Measurements from ENCODE around the gene TMEM231.
"Not testable (repeated sequence)": the region's sequence is repeated elsewhere in the genome, so short reads cannot be mapped to it uniquely, and the experiment has no call there.

TMEM231 gene

DNA sequence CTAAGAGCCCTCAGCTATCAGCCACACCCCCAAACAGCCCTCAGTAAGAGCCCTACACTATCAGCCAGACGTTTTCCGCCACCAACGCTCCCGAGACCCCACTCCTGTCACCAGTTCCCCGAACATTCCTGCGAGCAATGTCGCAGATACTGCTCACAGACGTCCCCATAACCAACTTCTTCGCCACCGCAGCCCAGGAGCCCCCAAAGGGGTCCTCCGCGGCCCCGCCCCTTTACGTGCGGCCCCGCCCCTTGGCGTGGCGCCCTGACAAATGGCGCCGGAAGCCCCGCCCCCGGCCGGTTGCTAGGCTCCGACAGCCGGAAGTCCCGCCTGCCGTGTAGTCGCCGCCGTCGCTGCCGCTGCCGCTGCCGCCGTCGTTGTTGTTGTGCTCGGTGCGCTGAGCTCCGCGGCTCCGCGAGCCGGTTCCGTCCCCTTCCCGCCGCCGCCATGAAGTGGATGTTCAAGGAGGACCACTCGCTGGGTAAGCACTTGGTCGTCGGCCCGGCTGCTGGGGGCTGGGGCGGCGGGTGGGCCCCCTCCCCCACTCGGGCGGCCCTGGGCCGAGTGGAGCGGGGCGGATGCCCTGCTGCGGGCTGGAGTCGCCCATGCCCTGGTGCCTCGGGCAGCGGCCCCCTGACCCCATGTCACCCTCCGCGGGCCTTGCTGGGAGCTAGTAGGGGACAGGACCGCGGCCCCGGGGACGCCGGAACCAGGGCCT lies 10.1 kb upstream of the TMEM231 start, which contains the start of gene GABARAPL2:
GABARAPL2 (plus strand) TSS at position 340 of the 718 bp plus-strand sequence; CDS start at position 448, 108 bp downstream.
- DNase-seq, result peak; percentile 45

DNA sequence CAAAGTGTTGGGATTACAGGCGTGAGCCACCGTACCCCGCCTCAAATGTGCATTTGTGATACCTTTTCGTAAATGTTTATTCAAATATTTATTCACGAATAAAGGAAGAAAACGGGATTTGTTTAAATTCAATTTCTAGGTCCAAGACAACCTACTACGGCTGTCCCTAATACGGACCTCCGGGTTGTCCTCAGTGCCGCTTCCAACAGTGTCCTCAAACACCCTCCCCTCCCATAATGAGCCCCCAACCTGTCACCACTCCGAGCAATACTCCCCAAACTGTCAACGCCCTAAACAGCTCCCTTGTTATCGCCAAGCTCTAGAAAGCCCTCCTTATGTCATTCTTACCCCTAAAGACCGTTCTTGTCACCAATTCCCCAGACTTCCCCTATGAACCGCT lies 9.6 kb upstream of the TMEM231 start:
- DNase-seq, result no peak

DNA sequence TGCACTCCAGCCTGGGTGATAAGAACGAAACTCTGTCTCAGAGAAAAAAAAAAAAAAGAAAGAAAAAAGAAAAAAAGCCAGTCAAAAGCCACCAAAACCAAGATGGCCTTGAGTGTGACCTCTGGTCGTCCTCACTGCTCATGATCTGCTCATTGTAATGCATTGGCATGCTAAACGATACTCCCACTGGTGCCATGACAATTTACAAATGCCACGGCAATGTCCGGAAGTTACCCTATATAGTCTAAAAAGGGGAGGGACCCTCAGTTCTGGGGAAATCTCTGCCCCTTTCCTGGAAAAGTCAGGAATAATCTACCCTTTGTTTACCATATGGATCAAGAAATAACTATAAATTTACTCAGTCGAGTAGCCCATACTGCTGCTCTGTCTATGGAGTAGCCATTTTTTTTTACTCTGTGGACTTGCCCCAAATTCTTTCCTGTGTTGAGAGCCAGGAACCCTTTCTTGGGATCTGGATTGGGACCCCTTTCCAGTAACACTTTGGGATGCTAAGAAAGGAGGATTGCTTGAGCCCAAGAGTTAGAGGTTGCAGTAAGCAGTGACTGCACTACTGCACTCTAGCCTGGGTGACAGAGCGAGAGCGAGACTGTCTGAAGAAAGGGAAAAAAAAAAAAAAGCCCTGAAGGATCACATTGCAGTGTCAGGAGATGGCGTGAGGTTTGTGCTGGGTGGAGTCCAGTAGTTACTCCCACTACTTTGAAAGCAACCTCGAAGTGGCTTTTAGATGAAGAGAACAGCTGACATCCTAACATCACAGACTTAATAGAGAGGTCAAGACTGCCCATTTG lies 3.7 kb upstream of the TMEM231 start:
- no peak for DNase-seq

DNA sequence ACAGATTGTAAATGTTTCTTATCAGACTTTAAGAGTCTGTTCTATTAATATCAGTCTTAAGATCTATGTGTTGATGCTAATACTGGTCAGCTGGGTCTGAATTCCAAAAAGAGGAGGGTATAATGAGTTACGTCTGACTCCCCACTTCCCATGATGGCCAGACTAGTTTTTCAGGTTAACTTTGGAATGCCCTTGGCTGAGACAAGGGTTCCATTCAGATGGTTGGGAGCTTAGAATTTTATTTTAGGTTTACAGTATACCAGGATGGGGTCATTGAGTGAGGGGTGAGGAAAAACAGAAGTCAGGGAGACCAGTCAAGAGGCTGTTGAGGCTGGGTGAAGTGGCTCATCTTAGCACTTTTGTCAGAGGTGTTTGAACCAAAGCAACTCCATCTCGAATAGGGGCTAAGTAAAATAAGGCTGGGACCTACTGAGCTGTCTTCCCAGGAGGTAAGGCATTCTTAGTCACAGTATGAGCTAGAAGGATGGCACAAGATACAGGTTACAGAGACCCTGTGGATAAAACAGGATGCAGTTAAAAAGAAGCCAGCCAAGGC lies 2.9 kb upstream of the TMEM231 start:
- DNase-seq, result no peak

DNA sequence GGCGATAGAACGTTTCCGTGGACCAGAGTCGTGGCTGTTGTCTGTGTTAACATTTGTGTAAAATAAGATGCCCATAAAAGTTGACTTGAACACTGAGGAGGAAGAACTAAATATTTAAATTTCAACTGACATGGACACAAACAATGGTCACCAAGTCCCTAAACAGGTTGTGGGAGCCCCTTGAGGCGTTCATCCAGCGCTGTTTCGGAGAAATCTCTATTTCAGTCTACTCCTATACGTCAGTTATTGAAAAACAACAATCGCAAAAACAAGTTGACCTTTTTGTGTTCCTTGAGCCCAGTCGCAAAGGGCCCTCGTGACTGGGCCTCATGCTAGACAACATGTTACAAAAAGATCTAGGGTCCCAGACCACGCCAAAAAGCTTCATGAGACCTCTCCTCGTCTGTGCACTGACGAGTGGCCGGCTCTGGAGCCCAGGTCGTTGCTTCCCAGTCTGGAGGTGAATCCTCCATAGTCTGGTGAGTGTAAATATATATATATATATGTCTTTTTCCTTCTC lies 439 bp upstream of the TMEM231 start:
- no peak for DNase-seq

DNA sequence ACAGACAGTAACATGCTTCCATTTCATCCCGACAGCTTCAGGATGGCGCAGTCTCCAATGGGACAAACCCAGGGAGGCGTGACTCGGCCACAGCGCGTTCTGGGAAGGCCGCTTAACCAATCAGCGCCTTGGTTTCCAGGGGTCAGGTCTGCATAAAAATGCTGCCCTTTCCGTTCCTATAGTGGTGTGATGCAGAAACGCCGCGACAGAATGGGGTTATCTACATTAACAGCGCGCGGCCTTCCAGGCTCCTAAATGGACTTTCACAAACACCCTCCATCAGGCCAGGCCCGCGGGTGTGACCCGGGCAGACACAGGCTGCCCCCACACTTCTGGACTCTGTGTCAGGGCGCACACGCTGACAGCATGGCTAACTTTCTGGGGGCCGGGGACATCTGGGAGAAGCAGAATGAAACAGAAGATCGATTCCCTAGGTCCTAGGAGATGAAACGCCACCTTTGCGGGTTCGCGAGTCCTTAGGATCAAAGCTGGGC lies 792 bp downstream of the TMEM231 start:
- no peak for DNase-seq

DNA sequence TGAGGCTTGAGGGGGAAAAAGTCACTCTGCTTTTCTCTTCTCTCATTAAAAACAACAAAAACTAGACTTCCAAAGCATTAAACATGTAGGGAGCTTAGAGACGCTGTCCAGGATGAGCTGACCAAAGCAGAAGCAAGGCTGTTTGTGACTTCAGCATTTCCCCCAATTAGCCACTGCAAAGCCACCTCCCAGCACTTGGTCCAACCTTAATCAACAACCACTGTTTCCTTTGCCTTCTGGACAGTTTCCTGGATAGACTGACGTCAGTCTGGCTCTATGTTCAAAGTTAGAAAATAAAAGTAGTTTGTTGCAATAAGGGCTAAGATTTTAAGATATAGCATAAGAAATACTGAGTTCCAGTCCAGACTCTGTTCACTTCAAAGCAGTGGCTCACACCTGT lies 3.1 kb downstream of the TMEM231 start:
- DNase-seq, result no peak

DNA sequence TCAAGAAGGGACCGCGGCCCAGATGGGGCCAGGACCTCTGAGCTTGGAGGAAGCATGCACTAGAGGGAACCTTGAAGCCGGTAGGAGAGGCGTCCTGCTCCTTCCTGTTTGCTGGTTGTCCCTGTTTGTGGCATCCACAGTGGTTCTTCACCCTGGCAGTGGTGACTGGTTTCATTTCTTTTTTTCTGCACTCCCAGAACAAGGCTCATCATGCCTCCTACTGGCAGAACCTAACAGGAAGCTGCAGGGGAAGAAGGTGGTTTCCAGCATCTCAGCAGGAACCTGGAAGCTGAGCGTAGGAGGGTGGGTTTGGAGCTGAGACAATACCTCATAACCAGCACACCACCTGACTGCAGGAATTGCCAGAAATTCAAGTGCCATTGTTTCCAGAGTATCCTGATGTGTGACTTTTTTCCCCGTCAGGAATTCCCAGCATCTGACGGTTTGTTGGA lies 5.8 kb downstream of the TMEM231 start:
- no peak for DNase-seq

DNA sequence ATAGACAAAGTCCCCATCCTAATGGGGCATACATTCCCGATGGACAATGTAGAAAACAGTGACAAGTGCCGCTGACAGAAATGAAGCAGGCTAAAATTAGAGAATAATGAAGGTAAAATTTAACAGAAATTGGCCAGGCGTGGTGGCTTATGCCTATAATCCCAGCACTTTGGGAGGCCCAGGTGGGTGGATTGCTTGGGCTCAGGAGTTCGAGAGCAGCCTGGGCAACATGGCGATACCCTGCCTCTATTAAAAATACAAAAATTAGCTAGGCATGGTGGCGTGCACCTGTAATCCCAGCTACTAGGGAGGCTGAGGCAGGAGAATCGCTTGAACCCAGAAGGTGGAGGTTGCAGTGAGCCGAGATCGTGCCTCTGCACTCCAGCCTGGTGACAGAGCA lies 7.6 kb downstream of the TMEM231 start:
- DNase-seq, result not testable (repeated sequence)

DNA sequence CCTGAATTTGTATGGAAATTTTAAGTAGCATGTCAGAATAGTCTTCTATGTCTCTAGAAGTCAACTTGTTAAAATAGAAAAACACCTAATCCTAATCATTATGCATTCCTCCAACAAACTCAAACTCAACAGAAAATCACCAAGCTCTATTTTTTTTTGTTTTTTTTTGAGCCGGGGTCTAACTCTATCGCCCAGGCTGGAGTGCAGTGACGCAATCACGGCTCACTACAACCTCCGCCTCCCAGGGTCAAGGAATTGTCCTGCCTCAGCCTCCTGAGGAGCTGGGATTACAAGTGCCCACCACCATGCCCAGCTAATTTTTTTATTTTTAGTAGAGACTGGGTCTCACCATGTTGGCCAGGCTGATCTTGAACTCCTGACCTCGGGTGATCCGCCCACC lies 9.8 kb downstream of the TMEM231 start:
- no peak for DNase-seq

DNA sequence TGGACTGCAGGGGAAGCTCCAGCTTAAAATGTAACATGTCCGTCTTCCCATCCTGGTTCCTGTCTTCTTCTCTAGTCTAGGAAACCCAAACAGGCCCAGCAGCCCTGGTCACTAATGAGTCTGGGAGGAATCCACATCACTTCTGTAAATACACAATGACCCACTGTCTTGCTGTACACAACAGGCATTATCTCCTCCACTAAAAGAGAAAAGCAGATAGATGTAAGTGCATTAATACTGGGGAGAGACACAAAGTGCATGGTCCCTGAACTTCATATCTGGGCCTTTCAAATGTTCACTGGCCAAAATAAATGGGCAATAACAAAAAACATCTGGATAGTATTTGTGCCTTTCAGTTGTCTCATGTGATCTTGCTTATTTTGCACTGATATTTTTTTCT lies 10.2 kb downstream of the TMEM231 start:
- not testable (repeated sequence) for DNase-seq

DNA sequence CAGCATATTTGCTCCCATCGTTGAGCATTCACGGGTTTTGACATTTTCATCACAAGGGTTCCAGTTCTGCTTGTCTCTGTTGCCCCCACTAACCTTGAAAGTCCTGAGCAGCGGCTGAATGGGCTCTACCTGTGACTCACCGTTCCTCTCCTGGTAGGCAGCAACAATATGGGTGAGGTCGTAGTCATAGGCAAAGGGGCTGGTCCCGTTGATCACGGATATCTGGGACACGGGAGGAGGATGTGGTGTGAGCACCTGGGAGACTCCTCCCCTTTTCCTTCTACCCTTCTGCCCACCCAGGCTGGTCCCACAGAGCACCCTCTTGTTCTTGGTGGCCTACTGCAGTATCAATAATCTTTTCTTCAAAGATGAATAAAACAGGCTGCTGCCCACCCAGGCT lies 13.6 kb downstream of the TMEM231 start:
- DNase-seq, result not testable (repeated sequence)

DNA sequence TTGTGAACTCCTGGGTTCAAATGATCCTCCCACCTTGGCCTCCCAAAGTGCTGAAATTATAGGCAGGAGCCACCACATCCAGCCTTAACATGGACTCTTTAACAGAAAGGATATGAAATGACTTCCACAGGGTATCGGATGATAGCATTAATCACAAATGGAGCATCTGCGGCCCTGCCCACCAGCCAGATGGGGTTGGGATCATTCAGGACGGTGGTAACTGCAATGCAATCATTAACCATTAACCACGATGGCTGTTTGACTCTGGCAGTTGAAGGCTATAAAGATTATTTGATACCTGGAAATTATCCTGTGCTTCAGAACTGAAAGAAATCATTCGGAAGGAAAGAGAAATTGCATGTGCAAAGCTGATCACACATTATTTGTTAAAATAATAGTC lies 14.8 kb downstream of the TMEM231 start:
- no peak for DNase-seq

DNA sequence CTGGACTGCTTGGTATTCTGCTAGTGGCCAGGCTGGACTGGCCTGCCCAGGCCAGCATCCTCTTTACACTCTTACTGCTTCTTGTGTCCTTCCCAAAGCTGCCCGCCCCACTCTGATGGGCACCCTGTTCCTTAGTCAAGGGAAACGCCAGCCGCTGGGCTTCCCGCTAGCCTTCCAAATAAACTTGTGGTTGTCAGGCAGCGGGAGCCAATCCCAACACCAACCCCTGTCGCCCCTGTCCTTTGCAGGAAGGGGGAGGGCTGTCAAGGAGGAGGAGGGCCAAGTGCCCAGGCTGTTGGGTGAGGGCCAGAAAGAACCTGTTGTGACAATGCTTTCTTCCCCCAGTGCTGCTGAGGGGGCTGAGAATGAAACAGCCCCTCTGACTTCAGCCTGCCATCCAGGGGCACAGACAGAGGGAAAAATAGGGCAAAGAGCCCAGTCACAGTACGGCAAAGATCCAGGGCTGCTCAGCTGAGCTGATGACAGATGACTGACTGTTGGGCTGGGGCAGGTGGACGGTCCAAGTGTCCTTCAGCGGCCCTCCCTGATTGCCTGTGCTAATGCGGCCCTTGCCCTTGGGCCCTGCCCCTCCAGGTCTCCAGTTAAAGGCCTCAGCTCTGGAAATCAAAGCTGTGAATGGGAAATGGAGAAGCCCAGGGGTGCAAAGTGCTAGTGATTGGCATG lies 17.0 kb downstream of the TMEM231 start:
- DNase-seq, result not testable (repeated sequence)

DNA sequence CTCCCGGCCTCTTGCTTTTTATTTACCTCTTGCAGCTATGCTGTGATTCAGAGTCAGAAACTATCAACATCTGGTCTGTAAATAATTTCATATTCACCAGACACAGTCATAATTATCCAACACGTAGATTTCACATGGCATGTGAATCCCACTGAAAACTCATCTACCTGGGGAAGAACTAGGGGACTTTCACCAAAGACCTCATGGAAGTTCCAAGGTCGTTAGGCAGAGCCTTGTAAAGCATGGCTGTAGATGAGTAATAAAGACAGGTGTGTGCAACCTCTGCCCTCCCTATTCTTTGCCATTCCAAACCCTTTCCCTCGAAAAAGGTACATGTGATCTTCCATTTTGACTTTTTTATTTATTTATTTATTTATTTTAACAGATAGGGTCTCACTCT lies 18.3 kb downstream of the TMEM231 start:
- DNase-seq, result no peak

DNA sequence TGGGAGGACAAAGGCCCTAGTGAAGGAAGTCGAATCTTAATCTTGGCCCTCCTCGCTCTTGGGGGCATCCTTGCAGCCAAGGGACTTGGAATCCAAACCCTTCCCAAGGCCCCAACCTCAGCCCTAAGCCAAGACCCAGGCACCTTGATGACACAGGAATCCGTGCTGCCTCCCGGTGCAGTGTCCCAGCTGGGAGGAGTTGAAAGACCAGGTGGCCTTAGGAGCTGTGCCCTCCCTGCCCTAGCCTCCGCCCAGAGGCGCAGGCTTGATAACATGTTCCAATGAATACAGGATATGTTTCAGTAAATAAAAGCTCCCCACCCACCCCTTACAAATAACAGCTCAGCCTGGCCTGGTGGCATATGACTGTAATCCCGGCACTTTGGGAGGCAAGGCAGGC lies 20.2 kb downstream of the TMEM231 start, which contains the start of gene CHST5:
CHST5 (minus strand) TSS at position 208 of the 400 bp plus-strand sequence. CDS start 5,724 bp downstream, outside the sequence.
- no peak for DNase-seq

DNA sequence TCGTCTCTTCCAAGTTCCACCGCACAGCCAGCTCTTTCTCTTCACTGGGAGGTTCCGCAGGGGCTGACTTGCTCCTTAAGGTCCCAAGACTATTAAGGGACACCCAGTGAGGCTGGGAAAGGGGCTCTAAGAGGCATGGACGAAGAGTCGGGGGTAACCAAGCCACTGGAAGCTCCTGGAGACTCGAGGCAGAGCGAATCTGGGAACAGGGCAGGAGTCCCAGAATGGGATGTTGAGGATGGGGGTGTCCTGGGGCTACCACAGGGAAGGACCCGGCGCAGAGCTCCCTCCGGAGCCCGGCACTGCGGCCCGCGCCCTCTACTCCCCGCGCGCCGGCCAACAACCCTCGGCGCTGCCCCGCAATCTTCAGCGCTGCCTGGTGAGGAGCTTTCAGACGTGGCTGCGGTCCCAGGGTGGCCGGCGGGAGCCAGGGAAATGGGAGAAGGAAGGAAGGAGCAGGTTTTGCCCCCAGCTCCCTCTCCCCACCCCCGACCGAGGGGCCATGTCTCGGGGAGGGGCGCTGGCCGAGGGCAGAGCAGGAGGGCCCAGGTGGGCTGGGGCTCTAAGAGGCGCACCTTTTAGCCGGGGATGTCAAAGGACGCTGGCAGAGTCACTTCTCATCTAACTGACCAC lies 20.7 kb downstream of the TMEM231 start:
- no peak for DNase-seq

DNA sequence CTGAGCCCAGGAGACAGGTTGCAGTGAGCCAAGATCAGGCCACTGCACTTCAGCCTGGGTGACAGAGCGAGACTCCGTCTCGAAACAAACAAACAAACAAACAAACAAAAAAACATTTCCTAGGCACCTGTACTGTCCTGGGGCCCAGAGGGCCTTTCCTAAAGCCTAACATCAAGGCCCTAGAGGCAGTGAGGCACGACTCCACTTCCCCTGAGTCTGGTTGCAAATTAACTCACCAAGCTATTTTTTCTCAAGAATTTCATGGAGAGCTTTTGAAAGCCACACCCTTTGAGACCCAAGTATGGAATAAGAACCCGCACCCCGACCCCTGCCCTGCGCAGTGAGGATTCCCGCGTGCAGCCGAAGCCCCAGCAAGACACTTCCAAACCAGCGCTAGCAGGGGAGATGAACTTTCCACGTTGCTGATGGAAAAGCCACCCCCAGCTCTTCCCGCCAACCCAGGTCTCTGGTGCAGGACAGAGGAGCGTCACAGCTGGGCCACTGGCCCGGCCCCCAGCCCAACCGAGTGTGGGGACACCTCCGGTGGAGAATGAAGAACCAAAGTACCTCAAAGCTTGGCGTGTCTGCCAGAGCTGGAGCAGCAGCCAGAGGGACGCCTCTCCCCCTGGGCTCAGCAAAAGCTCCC lies 21.4 kb downstream of the TMEM231 start:
- DNase-seq, result no peak

DNA sequence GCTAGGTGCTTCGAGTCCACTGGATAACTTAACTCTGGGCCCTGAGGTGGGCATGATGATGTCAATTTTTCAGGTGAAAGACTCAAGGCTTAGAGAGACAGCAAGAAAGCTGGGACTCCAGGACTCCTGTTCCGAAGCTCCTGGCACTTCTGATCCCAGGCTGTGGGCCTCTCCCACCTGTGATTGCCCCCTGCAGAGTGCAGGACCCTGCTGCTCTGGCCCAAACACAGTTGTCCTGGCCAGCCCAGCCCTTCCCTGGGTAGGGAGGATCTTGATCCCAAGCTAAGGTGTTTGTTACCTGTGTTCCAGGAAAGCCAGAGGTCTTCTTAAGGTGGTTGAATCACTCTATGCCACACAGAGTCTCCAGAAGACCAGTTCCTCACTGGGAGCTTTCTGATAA lies 23.3 kb downstream of the TMEM231 start:
- no peak for DNase-seq

DNA sequence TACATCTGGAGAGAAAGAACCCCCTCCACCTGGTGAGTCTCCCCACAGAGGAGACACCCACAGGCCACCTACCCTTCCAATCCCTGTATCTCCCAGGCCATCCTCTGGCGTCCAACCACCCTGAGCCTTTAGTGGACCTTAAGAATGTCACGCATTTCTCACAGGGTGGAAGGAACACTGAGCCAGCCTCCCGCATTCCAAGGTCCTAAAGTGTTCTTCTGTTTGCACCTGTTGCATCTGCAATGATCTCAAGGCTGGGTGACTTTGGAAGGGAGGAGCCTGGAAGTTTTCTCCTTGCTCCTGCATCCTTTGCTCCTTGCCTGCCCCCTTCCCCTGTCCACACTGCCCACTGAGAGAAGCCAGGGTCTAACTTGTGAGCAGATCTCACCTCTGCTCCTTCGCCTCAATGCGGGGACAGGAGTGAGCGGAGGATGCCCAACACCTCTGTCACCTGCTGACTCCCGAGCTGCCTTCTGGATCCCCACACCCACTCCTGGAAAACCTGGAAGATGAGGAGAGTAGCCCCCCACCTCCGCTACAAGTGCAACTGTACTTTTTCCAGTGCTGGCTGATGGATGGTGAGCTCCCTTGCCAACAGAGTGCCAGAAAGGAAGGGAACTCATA lies 23.8 kb downstream of the TMEM231 start:
- DNase-seq, result no peak

DNA sequence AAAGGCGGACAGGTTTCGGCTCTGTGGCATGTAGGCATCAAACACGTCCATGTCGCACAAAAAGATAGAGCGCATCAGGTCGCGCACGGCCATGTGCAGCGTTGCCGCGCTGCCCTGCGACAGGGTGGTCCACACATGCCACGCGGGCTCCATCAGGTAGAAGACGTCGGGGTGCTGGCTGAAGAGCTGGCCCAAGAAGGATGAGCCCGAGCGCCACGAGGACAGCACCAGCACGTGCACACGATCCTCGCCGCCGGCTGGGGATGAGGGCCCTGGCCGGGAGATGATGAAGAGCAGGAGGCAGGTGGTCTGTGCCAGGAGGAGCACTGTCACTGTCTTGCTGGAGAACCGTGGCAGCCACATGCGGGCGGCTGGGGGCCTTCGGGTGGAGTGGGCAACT lies 26.1 kb downstream of the TMEM231 start:
- no peak for DNase-seq

Measured in NCI-H2029 (cell line).